IPS DF 6.9 (cell line): ENCODE results near the gene DAPK1.

ENCODE experiments used
- DNase-seq: peaks from one replicate; pipeline ENCODE4 v3.0.0-alpha.2; 2013; ENCODE audit warnings: low read depth, low spot score
- H3K27ac ChIP-seq: one replicate; pipeline ENCODE4 v1.5.1; 2013; ENCODE audit warnings: low read length, control low read depth
- H3K27me3 ChIP-seq: 2 replicates; pipeline ENCODE4 v1.6.1; 2013; ENCODE audit warnings: mild to moderate bottlenecking, low read length; ENCODE audit not compliant: control insufficient read depth, insufficient read depth
- H3K36me3 ChIP-seq: 2 replicates; pipeline ENCODE4 v1.6.1; 2013; ENCODE audit warnings: low read length; ENCODE audit not compliant: control insufficient read depth, insufficient read depth
- H3K4me1 ChIP-seq: 2 replicates; pipeline ENCODE4 v1.6.1; 2013; ENCODE audit warnings: low read length; ENCODE audit not compliant: control insufficient read depth, insufficient read depth
- H3K4me3 ChIP-seq: 2 replicates; pipeline ENCODE4 v1.5.1; 2013; ENCODE audit warnings: mild to moderate bottlenecking, low read length
- H3K9me3 ChIP-seq: 2 replicates; pipeline ENCODE4 v1.6.1; 2013; ENCODE audit warnings: low read length, inconsistent platforms; ENCODE audit not compliant: control insufficient read depth, insufficient read depth
- WGBS: extraction: QIAGEN DNeasy Blood & Tissue Kit; methylation state at CpG from one replicate; pipeline ENCODE4 v1.1.7; 2013; ENCODE audit warnings: mixed read lengths, missing lambda C conversion rate; ENCODE audit not compliant: insufficient read length, insufficient coverage; 5-methylcytosine and 5-hydroxymethylcytosine counted together

The DAPK1 gene

DNA sequence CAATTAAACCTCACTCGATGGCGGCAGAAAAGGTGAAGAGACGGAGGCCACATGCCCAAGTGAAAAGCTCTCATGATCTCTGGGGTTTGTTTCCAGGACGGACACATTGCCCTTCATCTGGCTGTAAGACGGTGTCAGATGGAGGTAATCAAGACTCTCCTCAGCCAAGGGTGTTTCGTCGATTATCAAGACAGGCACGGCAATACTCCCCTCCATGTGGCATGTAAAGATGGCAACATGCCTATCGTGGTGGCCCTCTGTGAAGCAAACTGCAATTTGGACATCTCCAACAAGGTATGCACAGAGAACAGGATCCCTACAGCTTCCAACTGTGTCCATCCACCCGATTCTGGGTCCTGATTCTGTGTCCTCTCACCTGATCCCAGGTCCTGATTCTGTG is 153.8 kb downstream of the DAPK1 start:
- H3K9me3 ChIP-seq = no peaks in the 10 kb centered on the region
- no peak overlapping the region for H3K27ac ChIP-seq
- no peaks in the 10 kb centered on the region for H3K4me1 ChIP-seq
- H3K27me3 ChIP-seq = no peaks in the 10 kb centered on the region
- H3K36me3 ChIP-seq = peaks cover 26% of the 10 kb centered on the region
- H3K4me3 ChIP-seq = no peak overlapping the region
- WGBS = no CpG with 5 or more reads among the region's 10 CpGs
- no peak for DNase-seq

DNA sequence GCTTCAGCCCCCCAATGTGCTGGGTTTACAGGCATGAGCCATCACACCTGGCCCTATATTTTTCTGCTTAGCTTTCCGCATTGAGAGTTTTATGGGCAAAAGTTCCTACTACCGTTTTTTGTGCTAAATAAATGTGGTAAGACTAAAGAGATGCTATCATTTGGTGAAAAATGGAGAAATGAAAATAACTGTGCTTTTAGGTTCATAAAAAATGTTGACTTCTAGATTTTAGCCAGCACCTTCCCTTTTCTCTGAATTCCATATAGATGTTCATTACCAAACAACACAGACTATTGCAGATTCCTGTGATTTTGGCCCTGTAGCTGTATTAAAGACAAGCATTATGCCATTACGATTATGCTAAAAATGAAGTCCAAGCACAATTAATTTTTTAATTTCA is 156.3 kb downstream of the DAPK1 start:
- Histone ChIP-seq H3K27me3 (no peaks in the 10 kb centered on the region), H3K4me1 (no peaks in the 10 kb centered on the region), H3K27ac (no peak overlapping the region), H3K36me3 (peaks cover 26% of the 10 kb centered on the region), H3K4me3 (no peak overlapping the region), H3K9me3 (no peaks in the 10 kb centered on the region)
- no CpG with 5 or more reads among the region's 3 CpGs for WGBS
- no peak for DNase-seq

DNA sequence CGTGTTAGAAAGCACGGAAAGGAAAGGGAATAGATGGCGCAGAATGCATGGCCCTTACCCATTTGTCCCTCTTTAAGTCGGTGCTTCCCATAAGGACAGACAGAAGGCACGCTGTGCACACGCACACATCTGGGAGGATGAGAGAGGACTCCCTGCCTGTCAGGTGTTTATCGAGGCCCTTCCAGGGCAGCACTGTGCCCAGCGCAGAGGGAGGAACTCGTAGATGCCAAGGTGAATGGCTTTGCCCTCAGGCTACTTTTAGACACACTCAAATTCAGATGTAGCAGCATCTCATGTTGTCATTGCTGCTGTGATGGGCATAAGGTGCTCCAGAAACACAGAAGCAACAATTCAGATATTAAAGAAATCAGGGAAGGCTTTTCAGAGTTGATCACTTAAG is 158.1 kb downstream of the DAPK1 start:
- no peak for DNase-seq
- Histone ChIP-seq H3K27ac (no peak overlapping the region), H3K9me3 (no peaks in the 10 kb centered on the region), H3K4me1 (no peaks in the 10 kb centered on the region), H3K4me3 (no peak overlapping the region), H3K36me3 (peaks cover 20% of the 10 kb centered on the region), H3K27me3 (no peaks in the 10 kb centered on the region)
- WGBS = no CpG with 5 or more reads among the region's 9 CpGs

DNA sequence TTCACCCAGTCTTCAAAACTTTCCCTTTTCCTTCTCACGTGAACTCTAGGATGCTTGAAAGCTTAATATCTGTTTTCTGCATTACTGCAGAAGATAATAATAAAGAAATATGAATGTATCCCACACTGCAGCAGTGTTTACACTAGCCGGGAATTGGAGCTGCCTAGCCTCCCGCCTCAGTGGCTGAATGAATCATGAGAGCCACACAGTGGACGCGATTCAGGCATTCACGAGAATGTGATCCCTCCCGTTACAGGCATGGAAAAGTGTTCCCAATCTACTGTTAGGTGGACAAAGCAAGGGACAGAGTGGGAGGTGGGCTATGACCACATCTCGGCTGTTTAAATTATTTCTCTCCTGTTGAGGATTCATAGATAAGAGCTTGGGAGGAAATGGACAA is 158.8 kb downstream of the DAPK1 start:
- no peaks in the 10 kb centered on the region for H3K9me3 ChIP-seq
- H3K4me3 ChIP-seq = no peak overlapping the region
- peaks cover 17% of the 10 kb centered on the region for H3K36me3 ChIP-seq
- 100% methylated on average over 1 of the region's 8 CpGs for WGBS
- DNase-seq = no peak
- no peaks in the 10 kb centered on the region for H3K4me1 ChIP-seq
- H3K27me3 ChIP-seq = no peaks in the 10 kb centered on the region
- no peak overlapping the region for H3K27ac ChIP-seq

DNA sequence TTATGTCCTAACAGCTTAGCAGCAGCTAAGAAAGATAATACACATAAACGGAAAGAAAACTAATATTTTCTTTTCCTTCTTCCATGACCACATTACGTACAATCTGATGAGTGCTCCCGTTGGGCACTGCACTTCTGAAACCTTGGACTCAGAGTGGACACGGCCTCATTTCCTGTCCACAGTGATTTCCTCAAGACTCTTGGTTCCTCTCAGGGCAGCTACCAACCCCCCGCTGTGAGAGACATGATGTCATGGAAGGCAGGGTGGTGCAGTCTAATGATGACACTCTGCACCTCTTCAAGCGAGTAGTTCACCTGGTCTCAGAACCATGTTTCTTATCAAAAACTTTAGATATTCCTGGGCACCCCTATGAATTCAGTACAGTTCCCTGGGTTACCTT is 159.5 kb downstream of the DAPK1 start:
- no peak overlapping the region for H3K27ac ChIP-seq
- no peaks in the 10 kb centered on the region for H3K27me3 ChIP-seq
- WGBS = no CpG with 5 or more reads among the region's 6 CpGs
- H3K36me3 ChIP-seq = peaks cover 16% of the 10 kb centered on the region
- H3K4me1 ChIP-seq = no peaks in the 10 kb centered on the region
- DNase-seq = no peak
- no peak overlapping the region for H3K4me3 ChIP-seq
- H3K9me3 ChIP-seq = no peaks in the 10 kb centered on the region

DNA sequence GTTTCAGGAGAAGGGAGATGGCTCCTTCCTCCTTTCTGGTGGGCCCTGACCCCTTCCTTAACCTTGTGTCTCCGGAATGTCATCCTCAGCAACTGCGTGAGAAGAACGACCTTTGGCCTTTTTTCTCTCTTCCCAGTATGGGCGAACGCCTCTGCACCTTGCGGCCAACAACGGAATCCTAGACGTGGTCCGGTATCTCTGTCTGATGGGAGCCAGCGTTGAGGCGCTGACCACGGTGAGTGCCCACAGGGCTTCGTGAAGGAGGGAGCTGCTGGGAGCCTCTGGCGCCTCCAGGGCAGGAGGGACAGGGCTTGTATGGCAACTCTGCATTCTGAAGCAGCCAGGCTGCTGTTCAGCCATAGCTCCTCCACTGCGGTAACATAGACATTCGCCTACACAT is 160.2 kb downstream of the DAPK1 start:
- Histone ChIP-seq H3K27me3 (no peaks in the 10 kb centered on the region), H3K4me3 (no peak overlapping the region), H3K36me3 (peaks cover 16% of the 10 kb centered on the region), H3K4me1 (no peaks in the 10 kb centered on the region), H3K9me3 (no peaks in the 10 kb centered on the region), H3K27ac (no peak overlapping the region)
- no peak for DNase-seq
- no CpG with 5 or more reads among the region's 16 CpGs for WGBS

DNA sequence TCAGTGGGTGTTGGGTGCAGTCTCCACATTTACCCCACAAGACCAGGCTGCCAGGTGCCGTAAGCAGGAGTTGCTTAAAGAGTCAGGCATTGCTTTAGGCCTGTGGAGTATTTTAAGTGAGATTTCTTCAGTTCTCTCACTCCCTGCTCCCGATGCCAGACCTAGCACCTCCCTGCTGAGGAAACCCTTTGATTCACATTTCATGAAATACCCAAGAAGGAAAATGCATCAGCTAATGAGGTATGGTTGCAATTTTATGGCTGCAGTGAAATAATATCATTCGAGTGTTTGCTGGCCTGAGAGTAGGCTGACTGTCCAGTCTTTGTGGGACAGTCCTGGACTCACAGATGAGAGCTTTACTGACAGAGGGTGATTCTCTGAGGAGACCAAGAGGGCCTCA is 160.8 kb downstream of the DAPK1 start:
- no peak for DNase-seq
- Histone ChIP-seq H3K27me3 (no peaks in the 10 kb centered on the region), H3K4me3 (no peak overlapping the region), H3K27ac (no peak overlapping the region), H3K36me3 (peaks cover 16% of the 10 kb centered on the region), H3K9me3 (no peaks in the 10 kb centered on the region), H3K4me1 (no peaks in the 10 kb centered on the region; the same call in 1 of the 2 replicates)
- no CpG with 5 or more reads among the region's 3 CpGs for WGBS

DNA sequence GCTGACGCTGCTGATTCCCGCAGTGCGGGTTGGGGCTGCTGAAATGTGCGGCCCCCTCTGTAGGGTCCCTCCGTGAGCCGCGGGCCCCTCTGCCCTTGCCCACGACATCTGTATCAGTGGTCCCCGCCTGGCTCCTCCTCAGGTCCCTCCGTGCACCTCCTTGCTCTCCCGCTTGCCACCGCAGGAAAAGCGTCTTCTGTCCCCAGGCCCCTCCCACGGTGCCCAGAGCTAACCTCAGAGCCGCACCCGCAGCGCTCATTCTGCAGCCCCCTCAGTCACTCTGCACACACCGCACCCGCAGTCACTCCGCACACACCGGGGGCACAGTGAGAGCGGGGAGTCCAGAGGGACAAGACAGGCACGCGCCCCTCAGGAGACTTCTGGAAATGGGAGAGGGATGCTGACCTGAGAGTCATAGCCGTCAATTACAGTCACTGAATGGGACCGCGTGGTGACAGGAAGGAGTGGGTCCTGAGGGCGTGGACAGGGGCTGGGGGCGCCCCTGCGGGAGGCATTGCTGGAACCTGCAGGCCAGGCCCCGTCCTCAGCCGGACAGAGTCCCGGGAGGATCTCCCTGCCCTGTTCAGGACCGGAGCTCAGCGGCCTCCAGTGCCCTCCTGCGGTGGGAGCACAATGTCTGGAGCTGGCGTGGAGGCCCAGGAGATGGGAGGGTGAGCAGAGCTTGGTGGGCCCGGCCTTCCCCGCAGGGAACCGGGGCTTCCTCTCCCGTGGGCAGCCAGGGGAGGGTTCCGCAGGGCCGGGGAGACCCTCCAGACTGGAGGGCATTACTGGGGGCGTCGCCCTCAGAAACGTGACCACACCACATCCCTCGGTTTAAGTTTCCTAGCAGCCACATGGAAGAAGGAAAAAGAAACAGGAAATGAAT is 162.1 kb downstream of the DAPK1 start:
- Histone ChIP-seq H3K27me3 (no peaks in the 10 kb centered on the region), H3K36me3 (peaks cover 22% of the 10 kb centered on the region), H3K9me3 (no peaks in the 10 kb centered on the region), H3K27ac (no peak overlapping the region), H3K4me3 (no peak overlapping the region), H3K4me1 (no peaks in the 10 kb centered on the region; the same call in 1 of the 2 replicates)
- DNase-seq = no peak
- no CpG with 5 or more reads among the region's 47 CpGs for WGBS

DNA sequence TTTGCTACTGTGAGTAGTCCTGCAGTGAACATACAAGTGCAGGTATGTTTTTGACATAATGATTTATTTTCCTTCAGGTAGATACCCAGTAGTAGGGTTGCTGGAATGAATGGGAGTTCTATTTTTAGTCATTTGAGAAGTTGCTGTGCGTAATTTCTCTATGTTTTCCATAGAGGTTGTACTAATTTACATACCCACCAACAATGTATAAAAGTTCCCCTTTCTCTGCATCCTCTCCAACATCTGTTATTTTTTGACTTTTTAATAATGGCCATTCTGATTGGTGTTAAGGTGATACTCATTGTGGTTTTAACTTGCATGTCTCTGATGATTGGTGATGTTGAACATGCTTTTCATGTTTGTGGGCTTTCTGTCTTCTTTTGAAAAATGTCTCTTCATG is 163.6 kb downstream of the DAPK1 start:
- H3K27me3 ChIP-seq = no peaks in the 10 kb centered on the region
- peaks cover 23% of the 10 kb centered on the region for H3K36me3 ChIP-seq
- DNase-seq = no peak
- H3K4me3 ChIP-seq = no peak overlapping the region
- H3K27ac ChIP-seq = no peak overlapping the region
- H3K4me1 ChIP-seq = no peaks in the 10 kb centered on the region; the same call in 1 of the 2 replicates
- WGBS = no CpG with 5 or more reads among the region's 1 CpG
- H3K9me3 ChIP-seq = no peaks in the 10 kb centered on the region; the same call in 1 of the 2 replicates

DNA sequence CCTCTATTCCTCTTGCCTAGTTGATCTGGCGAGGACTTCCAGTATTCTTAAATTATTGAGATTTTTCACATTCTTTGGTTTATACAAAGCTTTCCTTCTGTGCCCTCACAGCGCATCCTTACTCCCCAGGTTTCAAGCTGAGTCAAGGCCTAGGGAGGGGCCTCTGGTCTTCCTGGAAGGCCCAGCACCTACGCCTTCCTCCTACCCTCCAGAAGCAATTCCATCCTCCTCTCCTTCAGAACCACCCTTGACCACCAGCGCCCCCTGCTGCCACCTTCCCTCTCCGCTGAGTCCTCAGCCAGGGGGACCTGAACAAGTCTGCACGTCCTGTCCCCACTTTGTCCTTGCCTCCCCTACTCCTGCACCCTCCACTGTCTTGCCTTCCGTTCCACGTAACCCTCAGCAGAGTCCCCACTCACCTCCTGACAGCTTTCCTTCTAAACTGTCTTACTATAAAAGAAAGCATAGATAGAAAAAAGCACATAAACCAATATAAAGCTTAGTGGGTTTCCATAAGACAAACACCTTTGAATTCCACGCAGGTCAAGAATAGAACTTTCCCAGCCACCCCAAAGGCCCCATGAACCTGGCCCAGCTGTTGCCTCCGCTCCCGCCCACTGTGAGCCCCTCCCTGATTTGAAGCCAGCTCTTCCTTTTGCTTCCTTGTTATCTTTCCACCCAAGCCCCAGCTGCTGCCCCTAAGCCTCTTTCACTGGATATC is 165.3 kb downstream of the DAPK1 start:
- H3K36me3 ChIP-seq = peaks cover 20% of the 10 kb centered on the region
- H3K27ac ChIP-seq = no peak overlapping the region
- peaks cover 2% of the 10 kb centered on the region for H3K9me3 ChIP-seq
- no CpG with 5 or more reads among the region's 11 CpGs for WGBS
- no peaks in the 10 kb centered on the region for H3K27me3 ChIP-seq
- no peak overlapping the region for H3K4me3 ChIP-seq
- peak; percentile 76 for DNase-seq
- no peaks in the 10 kb centered on the region; the same call in 1 of the 2 replicates for H3K4me1 ChIP-seq
